HCT116 (cell line): ENCODE data around the gene CNMD. TPM values are rescaled to one million over a fixed set of nuclear protein-coding genes. Genes with fewer than 3 reads are reported as not detected.

ENCODE experiments used
- ATAC-seq: fragments of 200-7000 bp; cut with Tn5 transposase; 2 replicates; pipeline ENCODE4 v1.9.1; 2020; ENCODE audit warnings: mild to moderate bottlenecking, moderate library complexity
- BruUV-seq: library from RNA; stranded (reverse); fragments of 400-500 nt; replicated peaks from 2 replicates; lab custom pipeline; 2021; lab: Mats Ljungman, UMichigan
- CTCF ChIA-PET: fragments of 300-600 bp; sonication (Branson Sonifier 250); formaldehyde crosslinking; loops from one replicate; lab custom pipeline; 2021; ENCODE audit warnings: antibody characterized with exemption; lab: Charles Lee
- POLR2A ChIA-PET: fragments of 300-600, 350-600 bp; sonication (Branson Sonifier 250); formaldehyde crosslinking; loops from one replicate; lab custom pipeline; 2021; ENCODE audit warnings: antibody characterized with exemption; lab: Charles Lee
- RAD21 ChIA-PET, 2 experiments: fragments of 300-600 bp; sonication (Branson Sonifier 250); formaldehyde crosslinking; loops; one replicate each; lab custom pipeline; 2023; ENCODE audit warnings: low total read pairs in 2 of 2; ENCODE audit not compliant: uncharacterized antibody in 2 of 2, unreplicated experiment in 2 of 2, low non-redundant PET in 1 of 2; lab: Charles Lee
- DNase-seq: peaks from one replicate; pipeline ENCODE4 v3.0.0-alpha.2; 2010; ENCODE audit warnings: low read depth, low spot score
- H2AFZ ChIP-seq: fragments of 200-600 bp; shearing (Covaris generic), sonication (generic); 2 replicates; pipeline ENCODE4 v1.6.1; 2017; ENCODE audit warnings: low read depth, mixed run types, mixed read lengths, antibody characterized with exemption, low read length; ENCODE audit not compliant: poor library complexity, severe bottlenecking
- H3K27ac ChIP-seq: 2 replicates; pipeline ENCODE4 v1.5.1; 2012; ENCODE audit warnings: low read depth, low read length
- H3K27me3 ChIP-seq: fragments of 200-600 bp; sonication (generic); 2 replicates; pipeline ENCODE4 v1.6.1; 2016; ENCODE audit warnings: mixed run types, low read length, mixed read lengths; ENCODE audit not compliant: insufficient read depth
- H3K36me3 ChIP-seq, 2 experiments: fragments of 200-500 bp in 1 of 2; fragments of 200-600 bp in 1 of 2; sonication (Bioruptor generic) in 1 of 2; sonication (generic) in 1 of 2; 2 replicates each; pipeline versions ENCODE4 v1.5.1 to v1.6.1; 2014 to 2016; ENCODE audit warnings: low read length in 2 of 2, inconsistent platforms in 1 of 2, mixed read lengths in 1 of 2, mixed run types in 1 of 2; ENCODE audit not compliant: insufficient read depth in 2 of 2, control insufficient read depth in 1 of 2
- H3K4me1 ChIP-seq, 2 experiments: fragments of 200-600 bp in 1 of 2; sonication (generic) in 1 of 2; 2 replicates each; pipeline versions ENCODE4 v1.5.1 to v1.6.1; 2012 to 2017; ENCODE audit warnings: low read length in 2 of 2, inconsistent platforms in 1 of 2, mild to moderate bottlenecking in 1 of 2, mixed read lengths in 1 of 2, mixed run types in 1 of 2, moderate library complexity in 1 of 2; ENCODE audit not compliant: insufficient read depth in 2 of 2, control insufficient read depth in 1 of 2
- H3K4me2 ChIP-seq: fragments of 200-600 bp; sonication (generic); 2 replicates; pipeline ENCODE4 v1.6.1; 2017; ENCODE audit warnings: mixed run types, low read length, mixed read lengths
- H3K4me3 ChIP-seq, 2 experiments: fragments of 200-600 bp in 1 of 2; sonication (generic) in 1 of 2; replicated peaks in 1 of 2; 2 replicates each; pipeline ENCODE4 v1.5.1; 2011 to 2016; ENCODE audit warnings: low read length in 2 of 2, control low read depth in 1 of 2, low read depth in 1 of 2, mild to moderate bottlenecking in 1 of 2, mixed read lengths in 1 of 2, mixed run types in 1 of 2
- H3K79me2 ChIP-seq: fragments of 200-600 bp; sonication (generic); 2 replicates; pipeline ENCODE4 v1.6.1; 2017; ENCODE audit warnings: mild to moderate bottlenecking, mixed run types, low read length, moderate library complexity, mixed read lengths; ENCODE audit not compliant: insufficient read depth
- H3K9ac ChIP-seq: fragments of 200-600 bp; sonication (generic); 2 replicates; pipeline ENCODE4 v1.6.1; 2016; ENCODE audit warnings: low read length, mixed read lengths
- H3K9me2 ChIP-seq: fragments of 200-600 bp; sonication (generic), shearing (Covaris generic); 2 replicates; pipeline ENCODE4 v1.6.1; 2017; ENCODE audit warnings: mixed run types, mild to moderate bottlenecking, moderate library complexity; ENCODE audit not compliant: insufficient read depth
- H3K9me3 ChIP-seq, 2 experiments: fragments of 200-500 bp in 1 of 2; fragments of 200-600 bp in 1 of 2; sonication (Bioruptor generic) in 1 of 2; sonication (generic) in 1 of 2; 2 replicates each; pipeline ENCODE4 v1.6.1; 2014 to 2017; ENCODE audit warnings: low read length in 2 of 2, mixed read lengths in 2 of 2, inconsistent platforms in 1 of 2, low read depth in 1 of 2, mild to moderate bottlenecking in 1 of 2, mixed run types in 1 of 2, moderate library complexity in 1 of 2; ENCODE audit not compliant: control insufficient read depth in 1 of 2, insufficient read depth in 1 of 2
- H4K20me1 ChIP-seq: fragments of 200-600 bp; sonication (generic), shearing (Covaris generic); 2 replicates; pipeline ENCODE4 v1.6.1; 2017; ENCODE audit warnings: mixed run types, mild to moderate bottlenecking, moderate library complexity; ENCODE audit not compliant: insufficient read depth
- CBX3 ChIP-seq: IDR thresholded peaks from 2 replicates; pipeline ENCODE4 v1.6.1; 2012; ENCODE audit warnings: low read depth
- EZH2 ChIP-seq: fragments of 200-600 bp; sonication (generic); IDR thresholded peaks from 2 replicates; pipeline ENCODE4 v1.6.1; 2017; ENCODE audit warnings: antibody characterized with exemption, mixed run types
- RAD21 ChIP-seq: IDR thresholded peaks from 2 replicates; pipeline ENCODE4 v1.6.1; 2012; ENCODE audit warnings: low read depth, mild to moderate bottlenecking
- SP1 ChIP-seq: IDR thresholded peaks from 2 replicates; pipeline ENCODE4 v1.6.1; 2012; ENCODE audit warnings: low read depth
- SRF ChIP-seq: IDR thresholded peaks from 2 replicates; pipeline ENCODE4 v1.6.1; 2012; ENCODE audit warnings: low read depth
- YY1 ChIP-seq: IDR thresholded peaks from 2 replicates; pipeline ENCODE4 v1.6.1; 2011; ENCODE audit warnings: low read length, low read depth, moderate library complexity, mild to moderate bottlenecking; ENCODE audit not compliant: insufficient replicate concordance; ENCODE audit errors: extremely low read depth
- ZNF274 ChIP-seq: fragments of 200-500 bp; sonication (Bioruptor generic); IDR thresholded peaks from 2 replicates; pipeline ENCODE4 v1.6.1; 2014; ENCODE audit warnings: mild to moderate bottlenecking, low read depth, low read length, inconsistent platforms
- intact Hi-C: fragments of 100-400 bp; cut with micrococcal nuclease; formaldehyde crosslinking; loops from 2 replicates; pipeline ENCODE4 v1.10.0; 2022
- total RNA-seq: library from RNA; stranded (reverse); gene quantifications from one replicate; pipeline ENCODE4 v1.2.1, GENCODE V29; 2021; ENCODE audit not compliant: unreplicated experiment
- TF ChIP-seq, protein P1 (sequence below), 3 experiments: fragments of 200-600 bp in 1 of 3; sonication (generic) in 1 of 3; IDR thresholded peaks in 2 of 3; conservative IDR thresholded peaks in 1 of 3; 2 replicates each; pipeline ENCODE4 v1.5.1; 2012 to 2017; ENCODE audit warnings: low read depth in 2 of 3, low read length in 2 of 3, antibody characterized with exemption in 1 of 3, borderline replicate concordance in 1 of 3, control low read depth in 1 of 3, mild to moderate bottlenecking in 1 of 3, mixed read lengths in 1 of 3, mixed run types in 1 of 3, moderate library complexity in 1 of 3; ENCODE audit not compliant: insufficient read depth in 1 of 3
- TF ChIP-seq, protein P2 (sequence below): IDR thresholded peaks from 2 replicates; pipeline ENCODE4 v1.6.1; 2012

Gene CNMD
- total RNA-seq, 1 experiment from 2014 or later: not detected

DNA sequence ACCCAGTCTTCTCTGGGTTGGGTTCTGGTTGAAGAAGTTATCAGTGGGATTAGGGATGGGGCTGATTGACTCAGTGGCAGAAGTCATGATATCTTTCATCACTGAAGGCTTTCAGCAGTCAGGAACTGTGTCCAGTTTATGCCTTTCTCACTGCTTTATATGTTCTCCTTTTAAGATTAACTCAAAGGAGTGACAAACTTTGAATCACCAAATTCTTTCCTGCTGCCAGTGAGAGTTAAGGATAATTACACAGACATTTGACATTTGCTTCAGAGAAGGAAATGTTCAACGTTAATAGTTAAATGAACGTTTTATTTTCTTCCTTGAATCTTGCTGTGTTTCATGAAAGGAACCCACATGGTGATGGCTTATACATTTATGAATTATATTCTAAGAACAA, 41.0 kb upstream of the CNMD start:
- BruUV-seq: no TSS peak
- no peak for DNase-seq
- ChIA-PET POLR2A (no interaction called here), CTCF (no interaction called here), RAD21 (no interaction called here)
- Histone ChIP-seq H3K9ac (no peak overlapping the region), H3K4me2 (no peak overlapping the region), H3K27me3 (peaks cover 6% of the 10 kb centered on the region; the same call in 1 of the 2 replicates), H3K4me3 (no peak overlapping the region), H4K20me1 (no peaks in the 10 kb centered on the region), H3K9me3 (no peaks in the 10 kb centered on the region), H3K9me2 (no peaks in the 10 kb centered on the region), H3K36me3 (no peaks in the 10 kb centered on the region), H3K27ac (no peak overlapping the region), H3K79me2 (no peaks in the 10 kb centered on the region), H3K4me1 (peaks cover 0 to 5% of the 10 kb centered on the region in 2 experiments; a peak in 1 of 4 replicates), H2AFZ (no peak overlapping the region)
- no peak for TF ChIP-seq CBX3
- no peak for TF ChIP-seq SP1
- no peak for TF ChIP-seq ZNF274
- TF ChIP-seq EZH2: no peak
- TF ChIP-seq, protein P1, sequence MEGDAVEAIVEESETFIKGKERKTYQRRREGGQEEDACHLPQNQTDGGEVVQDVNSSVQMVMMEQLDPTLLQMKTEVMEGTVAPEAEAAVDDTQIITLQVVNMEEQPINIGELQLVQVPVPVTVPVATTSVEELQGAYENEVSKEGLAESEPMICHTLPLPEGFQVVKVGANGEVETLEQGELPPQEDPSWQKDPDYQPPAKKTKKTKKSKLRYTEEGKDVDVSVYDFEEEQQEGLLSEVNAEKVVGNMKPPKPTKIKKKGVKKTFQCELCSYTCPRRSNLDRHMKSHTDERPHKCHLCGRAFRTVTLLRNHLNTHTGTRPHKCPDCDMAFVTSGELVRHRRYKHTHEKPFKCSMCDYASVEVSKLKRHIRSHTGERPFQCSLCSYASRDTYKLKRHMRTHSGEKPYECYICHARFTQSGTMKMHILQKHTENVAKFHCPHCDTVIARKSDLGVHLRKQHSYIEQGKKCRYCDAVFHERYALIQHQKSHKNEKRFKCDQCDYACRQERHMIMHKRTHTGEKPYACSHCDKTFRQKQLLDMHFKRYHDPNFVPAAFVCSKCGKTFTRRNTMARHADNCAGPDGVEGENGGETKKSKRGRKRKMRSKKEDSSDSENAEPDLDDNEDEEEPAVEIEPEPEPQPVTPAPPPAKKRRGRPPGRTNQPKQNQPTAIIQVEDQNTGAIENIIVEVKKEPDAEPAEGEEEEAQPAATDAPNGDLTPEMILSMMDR (IDR thresholded peaks at IDR 0.05 in 2 of 3, conservative IDR thresholded peaks at IDR 0.05 in 1 of 3; ENCODE audit: borderline replicate concordance in 1 of 3, insufficient read depth in 1 of 3, low read depth in 2 of 3, low read length in 2 of 3): no peak
- no peak for TF ChIP-seq RAD21
- TF ChIP-seq, protein P2, sequence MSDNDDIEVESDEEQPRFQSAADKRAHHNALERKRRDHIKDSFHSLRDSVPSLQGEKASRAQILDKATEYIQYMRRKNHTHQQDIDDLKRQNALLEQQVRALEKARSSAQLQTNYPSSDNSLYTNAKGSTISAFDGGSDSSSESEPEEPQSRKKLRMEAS: no peak
- TF ChIP-seq YY1: no peak
- TF ChIP-seq SRF: no peak
- ATAC-seq: no peak
- intact Hi-C loops: no loop called here
